ENCODE results near the gene NF1.
"Not testable (repeated sequence)": the region's sequence is repeated elsewhere in the genome, so short reads cannot be mapped to it uniquely, and the experiment has no call there.

NF1 gene

GRCh38 chr17:31310260-31310659 is 215.5 kb downstream of the NF1 start:
- DNase-seq = peak; percentile 37

GRCh38 chr17:31310886-31311285 is 216.1 kb downstream of the NF1 start:
- no peak for DNase-seq

GRCh38 chr17:31311526-31311925 is 216.7 kb downstream of the NF1 start:
- DNase-seq = no peak

GRCh38 chr17:31312223-31312622 is 217.4 kb downstream of the NF1 start:
- DNase-seq = peak; percentile 24

GRCh38 chr17:31313982-31314781 is 219.4 kb downstream of the NF1 start, which contains the start of gene EVI2B:
Gene EVI2B (minus strand): TSS chr17:31314054. CDS start chr17:31305609, 8,445 bp downstream.
- DNase-seq = no peak

GRCh38 chr17:31314782-31315100 is 220.0 kb downstream of the NF1 start:
- DNase-seq = no peak

GRCh38 chr17:31318298-31318801 is 223.6 kb downstream of the NF1 start:
- DNase-seq = peak; percentile 37

- DNase-seq = no peak
These were observed 224.3 kb downstream of the NF1 start for GRCh38 chr17:31318851-31319661.

- no peak for DNase-seq
These were observed 225.5 kb downstream of the NF1 start for GRCh38 chr17:31320241-31320640.

- DNase-seq = no peak
These were observed 226.0 kb downstream of the NF1 start for GRCh38 chr17:31320791-31321190.

- peak; percentile 66 for DNase-seq
These were observed 226.7 kb downstream of the NF1 start, which contains the start of gene EVI2A for GRCh38 chr17:31321481-31321880. Gene EVI2A (minus strand): TSS chr17:31321622. CDS start chr17:31319013, 2,609 bp downstream.

GRCh38 chr17:31321966-31322365 is 227.2 kb downstream of the NF1 start:
- DNase-seq = no peak

GRCh38 chr17:31323551-31323950 is 228.8 kb downstream of the NF1 start:
- DNase-seq = no peak

- no peak for DNase-seq
These were observed 232.9 kb downstream of the NF1 start for GRCh38 chr17:31327534-31328159.

GRCh38 chr17:31328160-31328535 is 233.4 kb downstream of the NF1 start:
- DNase-seq = no peak

- no peak for DNase-seq
These were observed 234.4 kb downstream of the NF1 start for GRCh38 chr17:31329221-31329620.

GRCh38 chr17:31339906-31340661 is 245.3 kb downstream of the NF1 start:
- DNase-seq = no peak

- DNase-seq = not testable (repeated sequence)
These were observed 250.5 kb downstream of the NF1 start for GRCh38 chr17:31345191-31345747.

- DNase-seq = no peak
These were observed 254.7 kb downstream of the NF1 start for GRCh38 chr17:31349454-31349853.

- no peak for DNase-seq
These were observed 261.2 kb downstream of the NF1 start for GRCh38 chr17:31355935-31356334.

GRCh38 chr17:31357091-31357490 is 262.3 kb downstream of the NF1 start:
- DNase-seq = no peak

GRCh38 chr17:31357839-31358394 is 263.1 kb downstream of the NF1 start:
- DNase-seq = no peak
